ENCODE results near the gene AMH. TPM values are rescaled to one million over a fixed set of nuclear protein-coding genes. Genes with fewer than 3 reads are reported as not detected.

Gene AMH
- polyA plus RNA-seq, 3 donors, result 0.12 TPM; not detected in 2

DNA sequence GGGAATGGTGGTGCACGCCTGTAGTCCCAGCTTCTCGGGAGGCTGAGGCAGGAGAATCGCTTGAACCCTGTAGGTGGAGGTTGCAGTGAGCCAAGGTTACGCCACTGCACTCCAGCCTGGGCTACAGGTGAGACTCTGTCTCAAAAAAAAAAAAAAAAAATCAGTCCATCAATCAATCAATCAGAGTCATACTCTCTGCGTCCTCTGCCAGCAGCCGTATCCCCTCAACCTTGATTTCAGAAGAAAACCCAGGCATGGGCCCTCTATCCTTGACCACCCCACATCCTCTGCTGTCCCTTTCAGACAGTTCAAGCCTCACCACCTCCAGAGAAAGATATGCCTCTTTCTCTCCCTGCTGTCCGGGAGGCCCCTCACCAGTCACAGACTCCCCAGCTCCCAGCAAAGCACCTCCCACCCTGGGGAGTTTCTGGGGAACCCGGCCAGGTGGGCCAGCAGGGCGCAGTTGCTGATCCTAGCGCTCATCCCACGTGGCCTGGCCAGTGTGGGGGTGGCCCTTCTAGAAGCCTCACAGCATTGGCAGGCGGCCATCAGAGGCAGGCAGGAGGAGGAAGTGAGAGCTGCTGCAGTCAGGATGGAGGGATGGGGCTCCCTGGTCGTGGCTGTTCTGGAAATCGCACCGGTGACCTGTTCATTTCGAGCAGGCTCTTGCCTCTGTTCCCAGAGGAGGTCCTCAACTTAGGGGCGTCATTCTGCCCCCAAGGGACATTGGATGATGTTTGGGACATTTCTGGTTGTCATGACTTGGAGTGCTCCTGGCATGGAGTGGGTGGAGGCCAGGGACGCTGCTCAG, 17.3 kb downstream of the AMH start:
- H3K27me3 ChIP-seq (ENCODE audit: control insufficient read depth in 2 of 2, insufficient read depth in 2 of 2, low read length in 2 of 2), result no peaks in the 10 kb centered on the region
- 19% methylated on average over 12 of the region's 18 CpGs for WGBS (ENCODE audit: insufficient coverage)
- Mint-ChIP-seq H3K27ac (peak overlapping the region; percentile 85 to 96 (median 93)), H3K4me3 (peak overlapping the region; percentile 75 to 87), H3K36me3 (peaks cover 2 to 4% of the 10 kb centered on the region in 2 donors), H3K27me3 (ENCODE audit: low read depth in 3 of 3) (peaks cover 0 to 1% (median 0%) of the 10 kb centered on the region in 3 donors), H3K4me1 (peaks cover 54% of the 10 kb centered on the region), H3K9me3 (peaks cover 0 to 7% (median 0%) of the 10 kb centered on the region in 7 donors)
- H3K4me3 ChIP-seq (replicated peaks in 1 of 3; ENCODE audit: low read depth in 2 of 3, low read length in 3 of 3), result peak overlapping the region; percentile 1 to 100 (median 25)
- H3K27ac ChIP-seq (ENCODE audit: low read depth in 1 of 2, low read length in 2 of 2), result peak overlapping the region; percentile 68 to 72
- peak overlapping the region; percentile 94 for H3K4me2 ChIP-seq (replicated peaks; ENCODE audit: extremely low read depth, low read length, poor library complexity, severe bottlenecking)
- peaks cover 18% of the 10 kb centered on the region for H4K20me1 ChIP-seq (ENCODE audit: insufficient read depth, low read length)
- TF ChIP-seq, protein P1, sequence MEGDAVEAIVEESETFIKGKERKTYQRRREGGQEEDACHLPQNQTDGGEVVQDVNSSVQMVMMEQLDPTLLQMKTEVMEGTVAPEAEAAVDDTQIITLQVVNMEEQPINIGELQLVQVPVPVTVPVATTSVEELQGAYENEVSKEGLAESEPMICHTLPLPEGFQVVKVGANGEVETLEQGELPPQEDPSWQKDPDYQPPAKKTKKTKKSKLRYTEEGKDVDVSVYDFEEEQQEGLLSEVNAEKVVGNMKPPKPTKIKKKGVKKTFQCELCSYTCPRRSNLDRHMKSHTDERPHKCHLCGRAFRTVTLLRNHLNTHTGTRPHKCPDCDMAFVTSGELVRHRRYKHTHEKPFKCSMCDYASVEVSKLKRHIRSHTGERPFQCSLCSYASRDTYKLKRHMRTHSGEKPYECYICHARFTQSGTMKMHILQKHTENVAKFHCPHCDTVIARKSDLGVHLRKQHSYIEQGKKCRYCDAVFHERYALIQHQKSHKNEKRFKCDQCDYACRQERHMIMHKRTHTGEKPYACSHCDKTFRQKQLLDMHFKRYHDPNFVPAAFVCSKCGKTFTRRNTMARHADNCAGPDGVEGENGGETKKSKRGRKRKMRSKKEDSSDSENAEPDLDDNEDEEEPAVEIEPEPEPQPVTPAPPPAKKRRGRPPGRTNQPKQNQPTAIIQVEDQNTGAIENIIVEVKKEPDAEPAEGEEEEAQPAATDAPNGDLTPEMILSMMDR (IDR thresholded peaks at IDR 0.05), result no peak
- peaks cover 62% of the 10 kb centered on the region for H3K79me2 ChIP-seq (ENCODE audit: insufficient read depth, low read length)
- no peaks in the 10 kb centered on the region for H3K9me3 ChIP-seq (replicated peaks in 1 of 2; ENCODE audit: control insufficient read depth in 1 of 2, insufficient read depth in 1 of 2, low read length in 2 of 2)
- intact Hi-C loops (cut with micrococcal nuclease), result no loop called here
- peak; percentile 80 to 90 (median 89) for DNase-seq
- peaks cover 54 to 65% of the 10 kb centered on the region in 2 donors for H3K4me1 ChIP-seq (ENCODE audit: control insufficient read depth in 1 of 2, insufficient read depth in 2 of 2, low read length in 2 of 2)
- peak overlapping the region; percentile 63 for H2AFZ ChIP-seq (ENCODE audit: insufficient read depth, low read depth, low read length, poor library complexity, severe bottlenecking)
- H3K36me3 ChIP-seq (replicated peaks in 1 of 2; ENCODE audit: control insufficient read depth in 1 of 2, insufficient read depth in 2 of 2, low read length in 2 of 2), result peaks cover 2 to 3% of the 10 kb centered on the region in 2 donors
- H3K9ac ChIP-seq (ENCODE audit: insufficient read depth, low read length, poor library complexity, severe bottlenecking), result peak overlapping the region; percentile 39

DNA sequence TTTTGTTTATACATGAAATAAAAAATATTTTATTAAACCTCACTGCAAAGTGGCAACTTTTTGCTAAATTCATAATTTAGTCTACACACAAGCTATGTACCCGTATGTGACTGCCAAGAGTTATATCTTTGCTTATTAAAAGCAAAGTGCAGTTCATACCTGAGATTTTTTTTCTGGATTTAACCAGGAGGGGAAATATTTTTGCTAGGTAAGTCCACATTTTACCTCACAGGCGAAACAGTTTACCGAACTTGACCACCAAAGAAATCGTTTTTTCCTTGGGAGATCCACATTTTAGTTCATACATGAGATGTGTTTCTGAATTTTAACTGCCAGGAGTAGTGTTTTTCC, 19.3 kb downstream of the AMH start:
- Histone ChIP-seq H3K9ac (ENCODE audit: insufficient read depth, low read length, poor library complexity, severe bottlenecking) (peak overlapping the region; percentile 64), H3K36me3 (replicated peaks in 1 of 2; ENCODE audit: control insufficient read depth in 1 of 2, insufficient read depth in 2 of 2, low read length in 2 of 2) (peaks cover 19 to 21% of the 10 kb centered on the region in 2 donors), H3K79me2 (ENCODE audit: insufficient read depth, low read length) (peaks cover 83% of the 10 kb centered on the region), H4K20me1 (ENCODE audit: insufficient read depth, low read length) (peaks cover 39% of the 10 kb centered on the region), H3K27ac (ENCODE audit: low read depth in 1 of 2, low read length in 2 of 2) (peak overlapping the region in 1 of 2 donors; percentile 70), H2AFZ (ENCODE audit: insufficient read depth, low read depth, low read length, poor library complexity, severe bottlenecking) (peak overlapping the region; percentile 74), H3K27me3 (ENCODE audit: control insufficient read depth in 2 of 2, insufficient read depth in 2 of 2, low read length in 2 of 2) (no peaks in the 10 kb centered on the region), H3K9me3 (replicated peaks in 1 of 2; ENCODE audit: control insufficient read depth in 1 of 2, insufficient read depth in 1 of 2, low read length in 2 of 2) (no peaks in the 10 kb centered on the region), H3K4me2 (replicated peaks; ENCODE audit: extremely low read depth, low read length, poor library complexity, severe bottlenecking) (peak overlapping the region; percentile 94), H3K4me3 (replicated peaks in 1 of 3; ENCODE audit: low read depth in 2 of 3, low read length in 3 of 3) (peak overlapping the region; percentile 74 to 100 (median 79)), H3K4me1 (ENCODE audit: control insufficient read depth in 1 of 2, insufficient read depth in 2 of 2, low read length in 2 of 2) (peaks cover 71 to 79% of the 10 kb centered on the region in 2 donors)
- peak overlapping the region in 2 of 7 donors; percentile 76 to 87 for H3K27ac Mint-ChIP-seq
- peaks cover 0 to 7% (median 0%) of the 10 kb centered on the region in 7 donors for H3K9me3 Mint-ChIP-seq
- no peak for DNase-seq
- H3K4me1 Mint-ChIP-seq, result peaks cover 64% of the 10 kb centered on the region
- intact Hi-C loops (cut with micrococcal nuclease), result no loop called here
- H3K27me3 Mint-ChIP-seq (ENCODE audit: low read depth in 3 of 3), result peaks cover 0 to 2% (median 0%) of the 10 kb centered on the region in 3 donors
- peak overlapping the region; percentile 48 to 98 for H3K4me3 Mint-ChIP-seq
- TF ChIP-seq, protein P1 (IDR thresholded peaks at IDR 0.05), result no peak
- H3K36me3 Mint-ChIP-seq, result peaks cover 10 to 21% of the 10 kb centered on the region in 2 donors
- 100% methylated on average over 1 of the region's 4 CpGs for WGBS (ENCODE audit: insufficient coverage)

Data from CD14-positive monocyte (primary cell).